Cardiac muscle cell (in vitro differentiated cells and primary cell): ENCODE data around the gene SLC35F5. TPM values are rescaled to one million over a fixed set of nuclear protein-coding genes. Genes with fewer than 3 reads are reported as not detected.
"Not testable (repeated sequence)": the region's sequence is repeated elsewhere in the genome, so short reads cannot be mapped to it uniquely, and the experiment has no call there.

ENCODE experiments used
- DNase-seq, 2 donors: peaks; one replicate each; pipeline versions ENCODE4 v3.0.0 to v3.0.0-alpha.2; 2010 to 2017; ENCODE audit warnings: low read depth in 1 of 2, low spot score in 1 of 2
- H3K27ac ChIP-seq: fragments of 200-600 bp; sonication (generic); 2 replicates; pipeline ENCODE4 v1.5.1; 2016
- H3K27me3 ChIP-seq: fragments of 200-600 bp; sonication (generic); 2 replicates; pipeline ENCODE4 v1.6.0; 2016; ENCODE audit warnings: control low read depth
- H3K36me3 ChIP-seq: fragments of 200-600 bp; sonication (generic); 2 replicates; pipeline ENCODE4 v1.5.1; 2016; ENCODE audit warnings: control low read depth
- H3K4me1 ChIP-seq: fragments of 200-600 bp; sonication (generic); 2 replicates; pipeline ENCODE4 v1.8.1; 2017; ENCODE audit warnings: low read depth, mild to moderate bottlenecking, mixed run types
- H3K4me3 ChIP-seq: fragments of 200-600 bp; sonication (generic); 2 replicates; pipeline ENCODE4 v1.5.1; 2016; ENCODE audit warnings: mild to moderate bottlenecking
- H3K9me3 ChIP-seq: fragments of 200-600 bp; sonication (generic); 2 replicates; pipeline ENCODE4 v1.5.1; 2017; ENCODE audit warnings: low read depth, mild to moderate bottlenecking, control low read depth
- CTCF ChIP-seq: IDR thresholded peaks from 2 replicates; pipeline ENCODE4 v1.5.1; 2012; ENCODE audit warnings: low read depth, mild to moderate bottlenecking, low read length
- polyA plus RNA-seq: library from polyadenylated mRNA; unstranded; fragments of >200 nt; fragmentation: Nextera tagmentation; extraction: Ambion mirVana; gene quantifications from 2 replicates; pipeline ENCODE4 v1.2.1, GENCODE V29; 2016
- total RNA-seq: library from RNA; depleted of rRNA; stranded (reverse); fragments of >200 nt; gene quantifications from 2 replicates; pipeline ENCODE4 v1.2.3, GENCODE V29; 2016

SLC35F5 gene
- total and polyA plus RNA-seq, 2 experiments from 2014 or later, result 27.6 to 48.4 TPM

GRCh38 chr2:113791697-113792590 lies 35.5 kb upstream of the SLC35F5 start:
- H3K4me3 ChIP-seq, result no peak overlapping the region
- no peak for TF ChIP-seq CTCF
- H3K27me3 ChIP-seq, result no peaks in the 10 kb centered on the region
- H3K36me3 ChIP-seq, result no peaks in the 10 kb centered on the region
- DNase-seq, result no peak
- no peaks in the 10 kb centered on the region for H3K9me3 ChIP-seq
- H3K27ac ChIP-seq, result no peak overlapping the region
- H3K4me1 ChIP-seq, result no peaks in the 10 kb centered on the region

GRCh38 chr2:113784823-113785744 lies 28.6 kb upstream of the SLC35F5 start:
- no peak for TF ChIP-seq CTCF
- Histone ChIP-seq H3K27me3 (no peaks in the 10 kb centered on the region), H3K4me3 (no peak overlapping the region), H3K9me3 (no peaks in the 10 kb centered on the region), H3K36me3 (no peaks in the 10 kb centered on the region), H3K27ac (no peak overlapping the region), H3K4me1 (no peaks in the 10 kb centered on the region)
- peak in 1 of 2 donors; percentile 14 for DNase-seq

- no peak for DNase-seq
- no peak for TF ChIP-seq CTCF
- no peaks in the 10 kb centered on the region for H3K4me1 ChIP-seq
- no peaks in the 10 kb centered on the region for H3K27me3 ChIP-seq
- H3K9me3 ChIP-seq, result no peaks in the 10 kb centered on the region
- no peaks in the 10 kb centered on the region for H3K36me3 ChIP-seq
- H3K4me3 ChIP-seq, result no peak overlapping the region
- H3K27ac ChIP-seq, result no peak overlapping the region
Observed at GRCh38 chr2:113780472-113780871, 24.0 kb upstream of the SLC35F5 start.

GRCh38 chr2:113777371-113777770 lies 20.9 kb upstream of the SLC35F5 start:
- H3K36me3 ChIP-seq, result no peaks in the 10 kb centered on the region
- no peaks in the 10 kb centered on the region for H3K9me3 ChIP-seq
- no peaks in the 10 kb centered on the region for H3K27me3 ChIP-seq
- no peaks in the 10 kb centered on the region for H3K4me1 ChIP-seq
- DNase-seq, result no peak
- no peak overlapping the region for H3K27ac ChIP-seq
- no peak overlapping the region for H3K4me3 ChIP-seq
- no peak for TF ChIP-seq CTCF

GRCh38 chr2:113776949-113777348 lies 20.5 kb upstream of the SLC35F5 start:
- Histone ChIP-seq H3K27me3 (no peaks in the 10 kb centered on the region), H3K27ac (no peak overlapping the region), H3K4me1 (no peaks in the 10 kb centered on the region), H3K4me3 (no peak overlapping the region), H3K36me3 (no peaks in the 10 kb centered on the region), H3K9me3 (no peaks in the 10 kb centered on the region)
- DNase-seq, result no peak
- no peak for TF ChIP-seq CTCF

- H3K4me1 ChIP-seq, H3K27me3 ChIP-seq, H3K27ac ChIP-seq, DNase-seq, H3K9me3 ChIP-seq, H3K4me3 ChIP-seq, H3K36me3 ChIP-seq: not testable (repeated sequence)
Observed at GRCh38 chr2:113774616-113775015, 18.2 kb upstream of the SLC35F5 start.
